PC-9 (cell line): ENCODE results near the gene CFAP92.

Experiments used
- CTCF ChIP-seq: fragments of 200-600 bp; sonication (generic); conservative IDR thresholded peaks from 2 replicates; pipeline ENCODE4 v1.6.1; 2017; ENCODE audit warnings: mixed run types, antibody characterized with exemption, mild to moderate bottlenecking, moderate library complexity
- EZH2 ChIP-seq: fragments of 200-600 bp; sonication (generic); IDR thresholded peaks from 2 replicates; pipeline ENCODE4 v1.8.0; 2017; ENCODE audit warnings: antibody characterized with exemption, low read depth

DNA sequence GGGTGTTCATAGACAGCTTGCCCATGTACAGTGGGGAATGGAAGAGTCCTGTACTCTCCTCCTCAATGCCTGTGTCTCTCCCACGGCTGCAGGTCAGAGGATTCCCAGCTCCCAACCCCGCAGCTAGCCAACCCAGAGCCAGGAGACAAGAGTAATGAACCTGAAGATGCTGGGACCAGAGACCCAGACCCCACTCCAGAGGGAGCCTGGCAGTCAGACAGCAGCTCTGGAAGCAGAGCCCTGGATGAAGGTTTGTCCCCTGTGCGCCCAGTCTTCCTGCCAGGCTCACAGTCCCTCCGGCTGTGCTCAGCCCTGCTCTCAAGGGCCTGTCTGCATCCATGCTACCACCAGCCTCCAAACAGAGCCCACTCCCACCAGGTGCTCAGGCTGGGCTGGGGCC, 36.7 kb upstream of the CFAP92 start:
- TF ChIP-seq CTCF = no peak
- no peak for TF ChIP-seq EZH2
